GM12892 (cell line): ENCODE results near the gene ZSCAN10.
A peak's percentile ranks its signal among the peaks of the same experiment; 100 is the strongest.

ENCODE experiments used
- DNase-seq: peaks from one replicate; pipeline ENCODE4 v3.0.0; 2011; ENCODE audit not compliant: insufficient read length
- FAIRE-seq: peaks from 2 replicates; lab custom pipeline; 2011; peaks lifted over from hg19 to GRCh38; lab: Jason Lieb, UNC
- POLR2A ChIP-seq: IDR thresholded peaks from 2 replicates; pipeline ENCODE4 v1.6.1; 2011; ENCODE audit warnings: low read depth, low read length, control low read depth
- POLR2AphosphoS5 ChIP-seq: IDR thresholded peaks from 2 replicates; pipeline ENCODE4 v1.6.1; 2011; ENCODE audit warnings: low read depth, low read length, control low read depth
- TAF1 ChIP-seq: IDR thresholded peaks from 2 replicates; pipeline ENCODE4 v1.6.1; 2011; ENCODE audit warnings: low read depth, mild to moderate bottlenecking, control low read depth, low read length, borderline replicate concordance

The ZSCAN10 gene

DNA sequence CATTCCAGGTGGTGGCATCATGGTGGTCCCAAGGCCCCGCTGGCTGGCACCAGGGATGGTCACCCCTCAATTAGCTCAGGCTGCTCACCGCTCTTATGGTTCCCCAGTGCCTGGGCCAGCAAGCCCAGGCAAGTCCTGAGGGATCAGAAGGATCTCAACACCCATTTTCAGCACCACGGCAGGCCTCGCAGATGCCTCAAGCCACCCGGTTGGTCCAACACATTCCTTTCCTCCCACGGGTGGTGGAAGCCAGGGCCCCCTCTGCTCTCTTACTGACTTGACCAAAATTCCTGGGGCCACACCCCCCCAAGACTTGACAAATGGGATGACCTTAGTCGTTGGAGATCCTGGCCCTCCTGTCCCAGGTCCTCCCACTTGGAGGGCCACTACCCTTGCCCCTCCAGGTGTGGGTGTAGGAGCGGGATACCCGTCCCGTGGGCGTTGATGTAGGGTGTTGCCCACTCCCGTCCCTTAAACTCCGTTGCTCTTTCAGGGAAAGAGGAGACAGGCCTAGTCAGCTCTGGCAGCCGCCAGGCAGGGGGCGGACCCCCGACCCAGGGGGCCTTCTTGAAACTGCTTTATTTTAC lies 19.2 kb upstream of the ZSCAN10 start:
- TF ChIP-seq POLR2A (no peak), TAF1 (no peak)
- DNase-seq (peak; percentile 16), FAIRE-seq (no peak)

DNA sequence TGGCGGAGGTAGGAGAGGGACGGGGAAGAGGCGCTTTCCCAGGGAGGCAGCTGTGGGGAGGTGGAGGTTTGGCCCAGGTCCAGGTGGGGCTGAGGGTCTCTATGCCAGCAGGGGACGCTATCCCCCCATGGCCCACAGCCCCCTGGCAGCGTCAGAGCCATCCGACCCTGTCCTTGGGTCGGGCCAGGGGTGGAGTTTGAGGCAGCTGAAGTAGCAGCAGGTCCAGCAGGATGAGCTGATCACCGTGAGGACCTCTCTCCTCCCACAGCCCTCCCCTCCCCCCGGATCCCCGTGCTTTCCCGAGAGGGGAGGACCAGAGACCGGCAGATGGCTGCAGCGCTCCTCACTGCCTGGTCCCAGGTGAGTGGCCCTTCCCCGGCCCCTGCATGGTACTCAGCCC lies 16.5 kb upstream of the ZSCAN10 start:
- TF ChIP-seq POLR2A (no peak), POLR2AphosphoS5 (no peak), TAF1 (no peak)
- DNase-seq (no peak), FAIRE-seq (no peak)

DNA sequence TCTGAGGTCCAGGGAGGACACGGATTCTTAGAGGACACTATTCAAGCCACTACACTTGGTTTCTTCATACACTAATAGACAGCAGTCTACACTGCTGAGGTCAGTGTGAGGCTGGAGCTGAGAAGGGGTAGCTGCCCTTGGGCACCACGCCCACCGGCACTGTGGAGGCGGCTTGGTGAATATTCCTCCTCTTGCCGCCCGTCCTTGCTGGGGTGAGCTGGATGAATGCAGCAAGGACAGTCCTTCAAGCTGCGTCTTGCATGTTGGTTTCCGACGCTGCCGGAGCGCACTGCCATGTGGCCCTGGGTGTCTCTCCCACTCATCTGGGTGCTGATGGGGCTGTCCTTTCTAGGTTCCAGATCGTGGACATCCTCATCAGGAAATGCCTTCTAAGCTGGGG lies 15.9 kb upstream of the ZSCAN10 start:
- FAIRE-seq, result no peak
- TF ChIP-seq POLR2AphosphoS5, result no peak
- no peak for TF ChIP-seq POLR2A
- no peak for TF ChIP-seq TAF1
- DNase-seq, result peak; percentile 12

DNA sequence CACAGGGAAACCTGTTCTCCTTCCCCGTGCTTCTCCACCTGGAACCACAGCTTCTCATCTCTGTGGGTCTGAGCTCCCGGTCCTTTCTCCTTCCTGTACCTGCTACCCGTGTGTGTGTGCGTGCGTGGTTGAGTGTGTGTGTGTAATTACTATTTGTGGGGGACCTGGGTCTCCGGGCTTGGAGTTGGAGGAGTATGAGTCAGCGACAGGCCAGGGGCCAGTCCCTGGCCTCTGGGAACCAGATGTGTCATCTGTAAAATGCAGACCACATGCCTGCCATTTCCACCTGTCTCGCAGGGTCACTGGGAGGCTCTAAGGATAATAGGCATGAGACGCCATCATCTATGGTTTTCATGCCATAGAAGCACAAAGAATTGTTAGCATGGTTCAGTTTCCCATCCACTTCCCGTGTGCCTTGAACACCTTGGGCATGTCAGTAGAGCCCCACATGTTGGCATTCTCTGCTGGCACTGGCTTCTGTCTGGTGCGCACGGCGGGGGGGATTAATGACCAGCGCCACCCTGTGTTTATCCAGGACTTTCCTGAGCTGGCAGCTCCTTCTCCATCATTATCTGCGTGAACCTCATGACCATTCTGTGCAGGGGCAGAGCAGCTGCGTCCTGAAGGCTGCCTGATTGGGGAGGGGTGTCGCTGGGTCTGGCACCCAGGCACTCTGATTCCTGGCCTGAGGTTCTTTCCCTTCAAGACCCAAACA lies 14.8 kb upstream of the ZSCAN10 start:
- TF ChIP-seq TAF1, result no peak
- TF ChIP-seq POLR2AphosphoS5, result no peak
- TF ChIP-seq POLR2A, result no peak

DNA sequence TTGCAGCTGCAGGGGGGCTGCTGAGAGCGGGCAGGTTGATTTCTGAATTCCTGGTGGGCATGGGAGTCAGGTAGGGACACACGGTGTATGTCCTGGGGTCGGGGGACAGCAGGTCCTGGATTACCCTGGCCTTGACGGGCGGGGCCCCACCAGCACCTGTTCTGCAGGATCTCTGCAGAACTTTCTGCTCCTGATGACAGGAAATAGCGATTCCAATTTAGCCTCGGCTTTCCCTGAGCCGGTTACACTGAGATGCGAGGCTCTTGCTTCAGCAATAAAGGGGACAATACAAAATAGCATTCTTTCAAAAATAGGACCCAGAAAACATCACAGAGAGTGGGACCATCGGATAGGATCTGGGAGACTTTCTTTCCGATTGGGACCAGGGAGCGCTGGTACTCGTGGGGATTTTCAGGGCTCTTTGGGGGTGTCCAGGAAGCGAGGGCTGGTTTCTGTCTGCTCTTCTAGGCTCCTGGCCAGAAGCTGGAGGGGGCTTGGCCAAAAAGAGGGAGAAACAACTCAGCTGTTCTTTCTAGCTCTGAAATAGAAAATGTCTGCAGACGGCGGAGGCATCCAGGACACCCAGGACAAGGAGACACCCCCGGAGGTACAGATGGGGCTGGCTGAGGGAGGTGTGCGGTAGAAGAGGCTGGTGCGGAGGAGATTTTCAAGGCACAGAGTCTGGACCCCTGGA lies 13.9 kb upstream of the ZSCAN10 start:
- TF ChIP-seq POLR2A, result no peak
- no peak for TF ChIP-seq POLR2AphosphoS5
- TF ChIP-seq TAF1, result no peak
- FAIRE-seq, result no peak

More for the DNA sequence above, 14.8 kb upstream of the ZSCAN10 start:
- DNase-seq (peak; percentile 13), FAIRE-seq (no peak)

DNA sequence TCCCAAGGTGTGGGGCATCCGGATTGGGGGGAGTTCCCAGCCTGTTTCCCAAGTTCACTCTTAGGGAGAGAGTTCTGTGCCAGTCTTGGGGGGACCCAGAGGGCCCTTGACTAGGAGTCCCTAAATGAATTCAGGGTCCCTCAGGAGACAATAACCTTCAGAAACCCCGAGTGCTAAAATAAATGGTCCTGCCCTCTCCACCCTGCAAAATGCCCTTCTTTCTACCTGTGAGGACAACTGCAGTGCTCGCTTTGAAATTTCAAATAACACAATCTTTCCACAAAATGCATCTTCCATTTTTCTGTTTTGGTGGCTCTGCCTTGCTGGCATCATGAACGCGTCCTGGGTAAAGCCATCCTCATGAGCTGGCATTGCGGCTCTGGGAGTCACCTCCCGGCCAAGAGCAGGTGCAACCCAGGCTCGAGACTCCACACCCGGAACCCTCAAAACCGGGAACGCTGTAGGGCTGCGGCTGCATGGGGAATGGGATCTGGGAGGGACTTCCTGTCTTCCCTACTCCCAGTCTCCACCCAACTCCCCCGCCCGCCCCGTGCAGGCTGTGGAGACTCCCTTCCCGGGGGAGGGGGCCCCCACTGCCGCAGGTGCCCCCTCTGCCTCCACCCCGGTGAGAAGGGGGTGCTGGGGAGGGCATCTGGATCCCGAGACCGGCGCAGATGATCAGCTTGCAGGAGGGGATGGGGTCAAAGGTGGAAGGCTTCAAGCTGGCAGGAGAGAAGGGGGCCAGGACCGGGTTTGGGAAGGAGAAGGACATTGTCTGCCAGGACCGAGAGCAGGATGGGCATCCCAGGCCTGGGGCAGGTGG lies 13.2 kb upstream of the ZSCAN10 start, which contains the start of gene ZNF205:
ZNF205 (plus strand) TSS at position 529 of the 823 bp plus-strand sequence. CDS start 845 bp downstream, outside the sequence.
- TF ChIP-seq POLR2AphosphoS5, result no peak
- TF ChIP-seq TAF1, result no peak
- TF ChIP-seq POLR2A, result no peak
- no peak for FAIRE-seq
- peak; percentile 15 for DNase-seq

More for the DNA sequence above, 13.9 kb upstream of the ZSCAN10 start:
- peak; percentile 4 for DNase-seq

DNA sequence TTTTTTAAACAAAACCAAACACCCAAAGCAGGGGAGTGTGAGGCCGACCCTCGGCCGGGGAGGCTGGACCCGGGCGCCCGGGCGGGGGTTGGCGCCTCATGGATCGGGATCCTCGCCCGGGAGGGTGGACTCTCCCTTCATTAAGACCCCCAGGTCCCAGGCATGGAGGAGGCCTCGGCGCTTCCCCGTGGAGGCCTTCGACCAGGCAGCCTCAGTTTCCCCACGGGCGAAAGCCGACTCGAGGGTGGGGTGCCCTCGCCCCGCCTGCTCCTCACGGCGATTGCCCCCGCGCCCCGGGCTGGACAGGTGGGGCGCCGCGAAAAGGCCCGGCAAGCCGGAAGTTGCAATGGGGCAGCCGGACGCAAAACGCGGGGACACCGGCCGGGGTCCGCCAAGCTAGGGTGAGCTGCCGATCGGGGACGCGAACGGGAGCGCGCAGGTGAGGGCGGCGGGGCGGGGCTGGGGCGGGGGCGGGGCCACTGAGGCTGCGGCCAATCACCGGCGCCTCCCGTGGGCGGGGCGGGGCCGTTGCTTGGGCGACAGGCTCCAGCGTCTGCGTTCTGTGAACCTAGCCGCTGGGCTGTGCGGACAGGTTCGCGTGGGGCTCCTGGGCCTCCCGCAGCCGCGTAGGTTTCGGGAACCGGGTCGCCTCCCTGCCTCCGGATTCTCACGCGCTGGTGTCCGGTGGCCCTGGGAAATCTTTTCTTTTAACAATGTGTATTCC lies 7.3 kb upstream of the ZSCAN10 start:
- DNase-seq, result peak; percentile 99
- TF ChIP-seq POLR2A (peak; percentile 77; the same call in 1 of the 2 replicates), POLR2AphosphoS5 (peak; percentile 65), TAF1 (peak; percentile 49; the same call in 1 of the 2 replicates)
- peak; percentile 84 for FAIRE-seq

DNA sequence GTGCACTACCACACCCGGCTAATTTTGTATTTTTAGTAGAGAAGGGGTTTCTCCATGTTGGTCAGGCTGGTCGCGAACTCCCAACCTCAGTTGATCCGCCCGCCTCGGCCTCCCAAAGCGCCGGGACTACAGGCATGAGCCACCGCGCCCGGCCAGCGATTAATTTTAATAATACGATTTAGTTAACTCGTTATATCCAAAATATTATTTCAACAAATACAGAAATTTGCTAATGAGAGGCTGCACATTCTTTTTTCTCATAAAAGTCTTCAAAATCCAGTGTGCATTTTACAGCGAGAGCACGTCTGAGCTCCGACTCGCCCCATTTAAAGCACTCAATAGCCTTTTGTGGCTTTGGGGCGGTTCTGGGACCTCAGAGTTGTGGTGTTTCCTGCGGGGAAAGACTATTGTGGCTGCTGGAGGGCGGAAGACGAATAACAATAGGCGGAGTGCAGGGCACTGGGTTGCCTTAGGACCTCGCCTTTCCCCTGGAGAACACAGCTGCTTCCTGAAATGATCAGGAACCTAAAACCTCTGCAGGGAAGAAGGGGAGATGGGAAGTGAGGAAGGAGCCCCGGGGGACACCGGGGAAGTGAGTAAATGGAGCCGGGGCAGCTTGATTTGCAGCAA lies 2.9 kb upstream of the ZSCAN10 start:
- FAIRE-seq, result no peak
- DNase-seq, result no peak

DNA sequence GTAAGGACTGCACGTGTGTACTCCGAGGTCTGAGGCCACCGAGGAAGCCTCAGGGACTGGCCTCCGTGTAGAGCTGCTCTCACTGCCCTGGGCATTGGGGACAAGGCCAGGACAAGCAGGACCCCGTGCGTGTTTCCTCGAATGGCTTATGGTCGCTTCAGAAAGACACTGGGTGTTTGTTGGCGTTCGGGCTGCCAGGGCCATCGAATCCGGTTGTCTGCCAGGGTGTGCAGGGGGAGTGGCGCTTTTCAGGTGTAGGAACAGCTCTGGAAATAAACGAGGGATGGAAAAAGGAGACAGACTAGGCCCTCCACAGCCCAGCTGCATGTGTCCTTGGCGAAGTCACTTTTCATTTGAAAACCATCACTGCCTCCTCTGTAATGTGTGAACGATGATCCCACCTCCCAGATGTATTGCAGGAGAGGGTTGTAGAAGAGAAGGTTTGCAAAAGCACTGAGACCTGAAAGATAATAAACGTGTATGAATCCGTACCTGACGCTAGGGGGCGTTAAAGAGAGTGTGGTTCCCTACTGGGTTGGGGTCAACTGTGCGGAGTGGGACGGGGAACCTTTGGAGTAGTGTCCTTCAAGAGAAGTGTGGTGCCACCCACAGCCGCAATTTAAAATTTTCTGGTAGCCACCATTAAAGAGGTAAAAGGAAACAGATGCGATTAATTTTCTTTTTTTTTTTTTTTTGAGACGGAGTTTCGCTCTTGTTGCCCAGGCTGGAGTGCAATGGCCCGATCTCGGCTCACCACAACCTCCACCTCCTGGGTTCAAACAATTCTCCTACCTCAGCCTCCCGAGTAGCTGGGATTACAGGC lies 2.1 kb upstream of the ZSCAN10 start:
- TF ChIP-seq POLR2A, result no peak
- FAIRE-seq (peak; percentile 81), DNase-seq (no peak)

More for the DNA sequence above, 2.9 kb upstream of the ZSCAN10 start:
- no peak for TF ChIP-seq POLR2A
- no peak for TF ChIP-seq POLR2AphosphoS5
- no peak for TF ChIP-seq TAF1
